KMS-11 (cell line): ENCODE measurements around the gene SYF2.
A peak's percentile ranks its signal among the peaks of the same experiment; 100 is the strongest.
"Not testable (repeated sequence)": the region's sequence is repeated elsewhere in the genome, so short reads cannot be mapped to it uniquely, and the experiment has no call there.

ENCODE experiments used
- H2AFZ ChIP-seq: fragments of 200-600 bp; sonication (generic); 2 replicates; pipeline ENCODE4 v1.6.1; 2016; ENCODE audit warnings: antibody characterized with exemption, mixed run types, low read depth
- H3K27ac ChIP-seq: fragments of 200-600 bp; sonication (generic); 2 replicates; pipeline ENCODE4 v1.6.1; 2016; ENCODE audit warnings: mild to moderate bottlenecking, mixed run types
- H3K27me3 ChIP-seq: fragments of 200-600 bp; sonication (generic); 2 replicates; pipeline ENCODE4 v1.6.1; 2017; ENCODE audit warnings: mild to moderate bottlenecking, low read depth, mixed run types, moderate library complexity; ENCODE audit not compliant: insufficient read depth
- H3K36me3 ChIP-seq: fragments of 200-600 bp; sonication (generic); 2 replicates; pipeline ENCODE4 v1.6.1; 2017; ENCODE audit warnings: mild to moderate bottlenecking, mixed run types; ENCODE audit not compliant: insufficient read depth
- H3K4me1 ChIP-seq: fragments of 200-600 bp; sonication (generic); 2 replicates; pipeline ENCODE4 v1.6.1; 2016; ENCODE audit warnings: mild to moderate bottlenecking, low read depth, mixed run types; ENCODE audit not compliant: poor library complexity, severe bottlenecking
- H3K4me2 ChIP-seq: fragments of 200-600 bp; sonication (generic); 2 replicates; pipeline ENCODE4 v1.7.0; 2016; ENCODE audit warnings: mild to moderate bottlenecking, mixed run types
- H3K4me3 ChIP-seq: fragments of 200-600 bp; sonication (generic); IDR thresholded peaks from 2 replicates; pipeline ENCODE4 v1.6.1; 2017; ENCODE audit warnings: low read depth, low read length, mixed read lengths; ENCODE audit not compliant: insufficient read depth
- H3K79me2 ChIP-seq: fragments of 200-600 bp; sonication (generic); 2 replicates; pipeline ENCODE4 v1.6.1; 2016; ENCODE audit warnings: low read depth, mixed run types; ENCODE audit not compliant: insufficient read depth
- H3K9ac ChIP-seq: fragments of 200-600 bp; sonication (generic); 2 replicates; pipeline ENCODE4 v1.6.1; 2016; ENCODE audit warnings: mild to moderate bottlenecking, mixed run types
- H4K20me1 ChIP-seq: fragments of 200-600 bp; sonication (generic); 2 replicates; pipeline ENCODE4 v1.6.1; 2016; ENCODE audit warnings: mild to moderate bottlenecking, mixed run types; ENCODE audit not compliant: insufficient read depth
- TF ChIP-seq, protein P1 (sequence below): fragments of 200-600 bp; sonication (generic); conservative IDR thresholded peaks from 2 replicates; pipeline ENCODE4 v1.6.1; 2017; ENCODE audit warnings: low read depth, mild to moderate bottlenecking, antibody characterized with exemption, low read length, moderate library complexity, mixed read lengths

The SYF2 gene

DNA sequence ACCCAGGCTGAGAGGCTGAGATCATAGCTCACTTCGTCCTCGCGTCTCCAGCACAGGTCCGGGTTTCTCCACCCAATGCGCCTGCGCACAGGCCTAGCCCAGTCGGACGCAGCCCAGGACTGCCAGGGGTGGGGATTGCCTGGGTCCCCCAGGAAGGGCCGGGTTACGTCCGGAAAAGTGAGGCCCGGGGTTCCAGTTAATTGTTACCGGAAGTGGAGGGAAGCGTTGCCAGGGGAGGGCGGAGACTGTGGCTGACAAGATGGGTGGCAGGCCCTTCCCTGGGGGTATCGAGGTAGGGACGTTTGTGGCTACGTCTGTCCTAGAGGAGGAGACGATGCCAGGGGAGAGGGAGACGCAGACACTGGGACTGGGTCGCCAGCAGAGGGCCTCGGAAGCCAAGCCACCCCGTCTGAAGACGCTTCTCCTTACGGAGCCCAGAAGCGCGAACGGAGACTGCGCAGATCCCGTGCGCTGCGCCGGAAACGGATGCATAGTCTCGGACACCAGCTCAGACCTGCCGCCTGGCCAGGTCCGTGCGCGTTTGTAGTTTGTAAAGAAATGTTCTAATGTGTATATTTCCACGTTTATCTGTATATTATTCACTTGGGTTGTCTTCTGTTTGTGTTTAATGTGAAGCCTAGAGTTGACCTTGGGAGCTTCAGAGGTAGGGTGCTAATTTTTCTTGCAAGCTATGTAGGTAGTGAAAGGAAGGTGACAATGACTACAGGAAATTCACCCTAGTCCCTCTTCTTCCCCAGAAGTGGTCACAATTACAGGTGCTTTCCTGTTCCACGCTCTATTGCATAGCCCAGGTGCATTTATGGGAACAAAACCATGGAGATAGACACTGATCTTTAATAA, 7.6 kb upstream of the SYF2 start:
- Histone ChIP-seq H3K9ac (peak overlapping the region; percentile 44), H3K27ac (peak overlapping the region; percentile 74), H3K27me3 (no peaks in the 10 kb centered on the region), H3K4me2 (peak overlapping the region; percentile 98), H4K20me1 (no peaks in the 10 kb centered on the region), H3K4me3 (no peak overlapping the region), H2AFZ (peak overlapping the region; percentile 53; the same call in 1 of the 2 replicates), H3K79me2 (peaks cover 33% of the 10 kb centered on the region), H3K36me3 (peaks cover 25% of the 10 kb centered on the region), H3K4me1 (peaks cover 82% of the 10 kb centered on the region)
- TF ChIP-seq, protein P1, sequence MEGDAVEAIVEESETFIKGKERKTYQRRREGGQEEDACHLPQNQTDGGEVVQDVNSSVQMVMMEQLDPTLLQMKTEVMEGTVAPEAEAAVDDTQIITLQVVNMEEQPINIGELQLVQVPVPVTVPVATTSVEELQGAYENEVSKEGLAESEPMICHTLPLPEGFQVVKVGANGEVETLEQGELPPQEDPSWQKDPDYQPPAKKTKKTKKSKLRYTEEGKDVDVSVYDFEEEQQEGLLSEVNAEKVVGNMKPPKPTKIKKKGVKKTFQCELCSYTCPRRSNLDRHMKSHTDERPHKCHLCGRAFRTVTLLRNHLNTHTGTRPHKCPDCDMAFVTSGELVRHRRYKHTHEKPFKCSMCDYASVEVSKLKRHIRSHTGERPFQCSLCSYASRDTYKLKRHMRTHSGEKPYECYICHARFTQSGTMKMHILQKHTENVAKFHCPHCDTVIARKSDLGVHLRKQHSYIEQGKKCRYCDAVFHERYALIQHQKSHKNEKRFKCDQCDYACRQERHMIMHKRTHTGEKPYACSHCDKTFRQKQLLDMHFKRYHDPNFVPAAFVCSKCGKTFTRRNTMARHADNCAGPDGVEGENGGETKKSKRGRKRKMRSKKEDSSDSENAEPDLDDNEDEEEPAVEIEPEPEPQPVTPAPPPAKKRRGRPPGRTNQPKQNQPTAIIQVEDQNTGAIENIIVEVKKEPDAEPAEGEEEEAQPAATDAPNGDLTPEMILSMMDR = peak; percentile 31; the same call in 1 of the 2 replicates

DNA sequence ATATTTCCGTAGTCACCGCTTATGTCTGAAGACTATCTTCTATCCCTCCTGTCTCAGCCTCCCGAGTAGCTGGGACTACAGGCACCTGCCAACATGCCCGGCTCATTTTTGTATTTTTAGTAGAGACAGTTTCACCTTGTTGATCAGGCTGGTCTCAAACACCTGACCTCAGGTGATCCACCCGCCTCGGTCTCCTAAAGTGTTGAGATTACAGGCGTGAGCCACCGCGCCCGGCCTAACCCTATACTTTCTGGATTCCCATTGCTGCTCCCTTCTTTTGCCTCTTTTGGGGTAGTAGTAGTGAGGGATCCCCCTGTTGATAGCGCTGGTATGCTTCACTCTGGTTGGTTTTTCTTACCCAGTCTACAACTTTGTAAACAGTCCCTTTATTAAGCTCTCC, 5.7 kb upstream of the SYF2 start:
- Histone ChIP-seq H3K4me1 (peaks cover 76% of the 10 kb centered on the region), H3K4me2 (peak overlapping the region; percentile 98), H3K36me3 (peaks cover 11% of the 10 kb centered on the region; the same call in 1 of the 2 replicates), H3K4me3 (no peak overlapping the region), H3K27ac (peak overlapping the region; percentile 86; the same call in 1 of the 2 replicates), H2AFZ (no peak overlapping the region), H3K79me2 (peaks cover 21% of the 10 kb centered on the region; the same call in 1 of the 2 replicates), H4K20me1 (no peaks in the 10 kb centered on the region), H3K27me3 (no peaks in the 10 kb centered on the region), H3K9ac (no peak overlapping the region)
- TF ChIP-seq, protein P1 = no peak

DNA sequence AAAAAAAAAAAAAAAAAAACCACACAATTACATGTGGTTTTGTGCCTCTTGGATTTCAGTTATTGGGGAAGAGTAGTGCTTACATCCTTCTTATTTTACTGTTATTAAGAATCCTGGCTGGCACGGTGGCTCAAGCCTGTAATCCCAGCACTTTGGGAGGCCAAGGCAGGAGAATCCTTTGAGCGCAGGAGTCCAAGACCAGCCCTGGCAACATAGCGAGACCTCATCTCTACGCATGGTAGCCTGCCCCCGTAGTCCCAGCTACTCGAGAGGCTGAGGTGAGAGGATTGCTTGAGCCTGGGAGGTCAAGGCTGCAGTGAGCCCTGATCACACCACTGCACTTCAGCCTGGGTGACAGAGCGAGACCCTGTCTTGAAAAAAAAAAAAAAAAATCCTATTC, 4.0 kb upstream of the SYF2 start:
- Histone ChIP-seq H3K4me1 (peaks cover 63% of the 10 kb centered on the region), H2AFZ (peak overlapping the region; percentile 47; the same call in 1 of the 2 replicates), H3K27ac (peak overlapping the region; percentile 86), H3K9ac (peak overlapping the region; percentile 37; the same call in 1 of the 2 replicates), H3K4me2 (peak overlapping the region; percentile 98), H3K79me2 (peaks cover 26% of the 10 kb centered on the region; the same call in 1 of the 2 replicates)
- not testable (repeated sequence) for H3K36me3 ChIP-seq, H4K20me1 ChIP-seq, H3K27me3 ChIP-seq, H3K4me3 ChIP-seq

DNA sequence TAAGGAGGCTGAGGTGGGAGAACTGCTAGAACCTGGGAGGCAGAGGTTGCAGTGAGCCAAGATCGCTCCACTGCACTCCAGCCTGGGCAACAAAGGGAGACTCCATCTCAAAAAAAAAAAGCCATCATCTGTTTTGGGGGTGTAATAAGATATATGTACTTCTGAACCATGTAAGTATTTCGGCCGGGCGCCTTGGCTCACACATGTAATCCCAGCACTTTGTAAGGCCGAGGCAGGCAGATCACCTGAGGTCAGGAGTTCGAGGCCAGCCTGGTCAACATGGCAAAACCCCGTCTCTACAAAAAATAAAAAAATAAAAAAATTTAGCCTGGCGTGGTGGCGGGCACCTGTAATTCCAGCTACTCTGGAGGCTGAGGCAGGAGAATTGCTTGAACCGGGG, 3.1 kb upstream of the SYF2 start:
- not testable (repeated sequence) for H3K27ac ChIP-seq, H3K9ac ChIP-seq, H3K4me3 ChIP-seq, H3K27me3 ChIP-seq, H4K20me1 ChIP-seq, H3K36me3 ChIP-seq, H2AFZ ChIP-seq, H3K4me2 ChIP-seq
- H3K79me2 ChIP-seq = peaks cover 33% of the 10 kb centered on the region; the same call in 1 of the 2 replicates
- peaks cover 63% of the 10 kb centered on the region for H3K4me1 ChIP-seq

DNA sequence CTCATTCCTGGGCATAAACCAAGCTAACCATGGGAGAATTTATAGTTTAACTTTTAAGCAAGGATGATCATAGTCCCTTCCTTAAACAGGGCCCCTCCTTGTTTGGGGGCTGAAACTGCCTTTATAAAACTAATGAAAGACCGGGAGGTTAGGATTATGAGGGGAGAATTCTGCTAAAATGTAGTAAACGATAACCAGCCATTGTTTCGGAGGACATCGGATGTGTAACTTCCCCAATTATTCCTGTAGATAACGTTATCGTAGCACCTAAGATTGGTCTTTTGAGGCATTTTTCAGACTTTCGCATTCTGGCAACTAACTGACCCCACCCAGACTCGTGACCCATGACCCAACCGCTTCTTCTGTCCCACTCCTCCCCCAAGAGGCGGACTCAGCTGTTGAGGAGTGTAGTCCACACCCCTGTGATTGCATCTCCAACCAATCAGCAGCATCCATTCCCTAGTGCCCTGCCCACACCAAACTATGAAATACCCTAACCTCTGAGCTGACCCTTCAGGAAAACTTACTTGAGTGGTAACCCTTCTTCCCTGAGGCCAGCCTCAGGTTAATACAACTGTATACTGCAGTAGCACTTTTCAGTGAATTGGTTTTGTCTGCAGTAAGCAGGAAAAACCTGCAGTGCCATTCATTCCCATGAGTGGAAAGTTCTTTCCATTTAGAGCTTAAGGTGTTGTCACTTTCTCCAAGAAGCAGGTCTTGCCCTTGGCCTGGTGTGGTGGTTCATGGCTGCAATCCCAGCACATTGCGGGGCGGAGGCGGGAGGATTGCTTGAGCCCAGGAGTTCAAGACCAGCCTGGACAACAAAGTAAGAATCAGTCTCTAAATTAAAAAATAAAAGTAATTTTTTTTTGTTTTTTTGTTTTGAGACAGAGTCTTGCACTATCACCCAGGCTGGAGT, 823 bp upstream of the SYF2 start:
- Histone ChIP-seq H3K79me2 (peaks cover 34% of the 10 kb centered on the region; the same call in 1 of the 2 replicates), H3K4me3 (peak overlapping the region; percentile 85), H2AFZ (peak overlapping the region; percentile 60), H3K4me2 (peak overlapping the region; percentile 67), H4K20me1 (no peaks in the 10 kb centered on the region), H3K27me3 (no peaks in the 10 kb centered on the region), H3K36me3 (no peaks in the 10 kb centered on the region), H3K9ac (peak overlapping the region; percentile 61), H3K27ac (peak overlapping the region; percentile 81), H3K4me1 (peaks cover 50% of the 10 kb centered on the region)
- TF ChIP-seq, protein P1 = no peak
